Neutrophil (primary cell): ENCODE measurements around the gene PLCB4.

ENCODE experiments used
- H3K27ac ChIP-seq: fragments of 200-600 bp; sonication (generic); 2 replicates; pipeline ENCODE4 v1.5.1; 2016; ENCODE audit warnings: mild to moderate bottlenecking, moderate library complexity
- H3K27me3 ChIP-seq: fragments of 200-600 bp; sonication (generic); 2 replicates; pipeline ENCODE4 v1.6.0; 2016; ENCODE audit warnings: mild to moderate bottlenecking
- H3K36me3 ChIP-seq: fragments of 200-600 bp; sonication (generic); 2 replicates; pipeline ENCODE4 v1.5.1; 2017
- H3K4me1 ChIP-seq, 2 experiments: fragments of 200-600 bp in 1 of 2; sonication (generic) in 1 of 2; 1 replicate in 1 of 2; 2 replicates in 1 of 2; pipeline versions ENCODE4 v1.5.1 to v1.6.1; 2013 to 2016; ENCODE audit warnings: low read depth in 1 of 2, low read length in 1 of 2, mild to moderate bottlenecking in 1 of 2, moderate library complexity in 1 of 2; ENCODE audit not compliant: control insufficient read depth in 1 of 2, insufficient read depth in 1 of 2
- H3K4me3 ChIP-seq, 2 experiments: fragments of 200-600 bp in 1 of 2; sonication (generic) in 1 of 2; 1 replicate in 1 of 2; 2 replicates in 1 of 2; pipeline ENCODE4 v1.5.1; 2013 to 2016; ENCODE audit warnings: low read depth in 1 of 2, low read length in 1 of 2, mild to moderate bottlenecking in 1 of 2, moderate library complexity in 1 of 2
- H3K9me3 ChIP-seq: fragments of 200-600 bp; sonication (generic); 2 replicates; pipeline ENCODE4 v1.5.1; 2016
- TF ChIP-seq, protein P1 (sequence below): fragments of 200-600 bp; sonication (generic); IDR thresholded peaks from 2 replicates; pipeline ENCODE4 v1.5.1; 2016; ENCODE audit warnings: antibody characterized with exemption

The PLCB4 gene

DNA sequence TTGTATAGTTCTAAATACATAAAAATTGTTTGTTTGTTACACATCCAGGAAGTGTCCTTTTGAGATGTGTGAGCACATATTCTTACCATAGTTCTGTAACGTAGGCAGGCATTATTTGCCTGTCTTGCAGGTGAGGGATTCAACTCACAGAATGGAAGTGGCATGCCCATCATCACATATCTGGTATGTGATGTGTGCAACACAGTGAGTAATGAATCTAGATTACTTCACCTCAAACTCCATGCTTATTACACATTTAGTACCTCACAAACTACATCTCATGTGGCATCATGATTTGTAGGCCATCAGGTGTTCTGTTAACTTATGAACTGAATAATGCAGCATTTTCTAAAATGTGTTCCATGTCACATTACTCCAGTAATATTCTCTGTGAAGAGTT is 181.6 kb downstream of the PLCB4 start:
- H3K9me3 ChIP-seq, result no peaks in the 10 kb centered on the region
- no peak overlapping the region for H3K27ac ChIP-seq
- no peaks in the 10 kb centered on the region for H3K4me1 ChIP-seq
- no peaks in the 10 kb centered on the region for H3K36me3 ChIP-seq
- TF ChIP-seq, protein P1, sequence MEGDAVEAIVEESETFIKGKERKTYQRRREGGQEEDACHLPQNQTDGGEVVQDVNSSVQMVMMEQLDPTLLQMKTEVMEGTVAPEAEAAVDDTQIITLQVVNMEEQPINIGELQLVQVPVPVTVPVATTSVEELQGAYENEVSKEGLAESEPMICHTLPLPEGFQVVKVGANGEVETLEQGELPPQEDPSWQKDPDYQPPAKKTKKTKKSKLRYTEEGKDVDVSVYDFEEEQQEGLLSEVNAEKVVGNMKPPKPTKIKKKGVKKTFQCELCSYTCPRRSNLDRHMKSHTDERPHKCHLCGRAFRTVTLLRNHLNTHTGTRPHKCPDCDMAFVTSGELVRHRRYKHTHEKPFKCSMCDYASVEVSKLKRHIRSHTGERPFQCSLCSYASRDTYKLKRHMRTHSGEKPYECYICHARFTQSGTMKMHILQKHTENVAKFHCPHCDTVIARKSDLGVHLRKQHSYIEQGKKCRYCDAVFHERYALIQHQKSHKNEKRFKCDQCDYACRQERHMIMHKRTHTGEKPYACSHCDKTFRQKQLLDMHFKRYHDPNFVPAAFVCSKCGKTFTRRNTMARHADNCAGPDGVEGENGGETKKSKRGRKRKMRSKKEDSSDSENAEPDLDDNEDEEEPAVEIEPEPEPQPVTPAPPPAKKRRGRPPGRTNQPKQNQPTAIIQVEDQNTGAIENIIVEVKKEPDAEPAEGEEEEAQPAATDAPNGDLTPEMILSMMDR, result no peak
- H3K27me3 ChIP-seq, result no peaks in the 10 kb centered on the region
- H3K4me3 ChIP-seq, result no peak overlapping the region

DNA sequence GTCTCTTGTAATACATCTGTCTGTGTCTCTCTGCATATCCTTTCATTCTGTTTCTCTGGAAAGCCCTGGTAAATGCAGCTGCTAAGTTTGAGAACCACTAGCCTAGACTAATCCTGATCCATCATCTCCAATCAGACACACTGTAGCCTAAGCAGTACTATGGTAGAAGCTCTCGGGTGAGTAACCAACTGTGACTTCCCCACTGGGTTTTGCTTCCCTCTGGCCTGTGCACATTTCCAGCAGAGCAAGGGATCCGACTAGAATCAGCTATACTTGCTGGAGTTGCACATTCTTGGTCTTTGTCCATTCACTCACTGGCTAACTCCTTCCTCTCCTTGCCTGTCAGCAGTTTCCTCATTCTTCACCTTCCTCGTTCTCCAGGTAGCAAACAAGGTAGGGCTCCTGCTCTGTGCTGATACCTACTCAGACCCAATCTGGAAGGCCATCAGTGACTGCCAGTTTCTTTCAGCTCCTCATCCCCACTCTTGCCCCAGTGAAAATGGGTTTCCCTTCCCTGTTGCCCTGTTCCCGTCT is 184.2 kb downstream of the PLCB4 start:
- Histone ChIP-seq H3K36me3 (no peaks in the 10 kb centered on the region), H3K27me3 (no peaks in the 10 kb centered on the region), H3K4me1 (no peaks in the 10 kb centered on the region), H3K4me3 (no peak overlapping the region), H3K27ac (no peak overlapping the region), H3K9me3 (no peaks in the 10 kb centered on the region)
- TF ChIP-seq, protein P1, result no peak

DNA sequence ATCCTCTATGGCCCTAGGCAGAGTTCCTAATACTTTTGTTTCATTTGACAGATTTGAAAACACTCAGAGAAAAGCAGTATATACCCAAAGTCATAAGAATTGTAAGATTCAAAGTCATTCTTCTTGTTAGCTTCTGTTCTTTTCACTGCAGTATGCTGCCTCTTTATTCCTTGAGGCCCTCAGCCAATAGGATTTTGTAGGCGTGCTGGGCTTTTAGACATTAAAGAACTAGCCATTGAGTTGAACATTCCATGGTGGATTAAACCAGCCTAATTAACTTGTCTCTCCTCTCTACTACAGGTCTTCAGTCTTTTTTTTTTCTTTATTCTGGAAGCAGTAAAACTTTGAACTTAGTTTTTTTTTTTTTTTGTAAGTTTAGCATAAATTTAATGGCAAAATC is 186.3 kb downstream of the PLCB4 start:
- Histone ChIP-seq H3K4me1 (no peaks in the 10 kb centered on the region), H3K9me3 (no peaks in the 10 kb centered on the region), H3K36me3 (no peaks in the 10 kb centered on the region), H3K27ac (no peak overlapping the region), H3K27me3 (no peaks in the 10 kb centered on the region), H3K4me3 (no peak overlapping the region)
- TF ChIP-seq, protein P1, result no peak

DNA sequence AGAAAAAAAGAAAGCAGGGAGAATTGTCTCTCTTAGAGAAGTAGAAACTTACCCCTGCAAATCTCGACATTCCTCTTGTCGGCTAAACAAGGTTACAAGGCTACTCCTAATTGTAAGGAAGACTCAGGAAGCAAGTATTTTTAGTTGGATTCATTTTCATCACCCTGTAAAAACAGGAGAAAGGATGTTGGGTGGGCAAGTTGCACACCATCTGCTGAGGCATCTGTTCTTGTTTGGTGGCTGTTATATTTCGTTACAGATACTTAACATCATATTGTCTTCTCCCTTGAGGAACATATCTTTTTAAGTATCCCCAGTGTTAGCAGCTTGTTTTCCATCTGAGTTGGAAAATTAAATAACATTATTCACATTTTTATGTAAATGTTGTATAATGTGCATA is 187.5 kb downstream of the PLCB4 start:
- no peaks in the 10 kb centered on the region for H3K27me3 ChIP-seq

DNA sequence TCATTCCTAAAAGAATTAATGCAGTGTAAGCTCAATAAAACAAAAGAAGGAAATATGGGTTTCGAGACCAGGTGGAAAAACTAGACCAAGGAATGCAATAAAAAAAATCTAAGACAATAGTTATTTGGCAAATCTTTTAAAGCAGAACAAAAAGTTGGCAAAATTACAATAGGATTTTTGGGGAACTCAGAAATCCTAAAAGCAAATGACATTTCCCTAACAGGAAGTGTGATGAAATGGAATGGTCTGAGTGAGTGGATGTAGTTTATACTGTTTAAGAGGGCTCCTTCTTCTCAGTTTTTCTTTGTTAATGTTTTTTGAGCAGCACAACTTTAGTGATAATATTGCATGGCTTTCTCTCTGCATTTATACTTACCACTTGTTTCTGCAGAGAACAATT is 190.0 kb downstream of the PLCB4 start:
- H3K4me1 ChIP-seq, result no peaks in the 10 kb centered on the region
- TF ChIP-seq, protein P1, result no peak
- H3K9me3 ChIP-seq, result no peaks in the 10 kb centered on the region
- no peaks in the 10 kb centered on the region for H3K27me3 ChIP-seq
- H3K36me3 ChIP-seq, result no peaks in the 10 kb centered on the region
- H3K27ac ChIP-seq, result no peak overlapping the region
- no peak overlapping the region for H3K4me3 ChIP-seq

More for the DNA sequence above, 187.5 kb downstream of the PLCB4 start:
- TF ChIP-seq, protein P1, result no peak
- no peaks in the 10 kb centered on the region for H3K36me3 ChIP-seq
- no peaks in the 10 kb centered on the region for H3K9me3 ChIP-seq
- no peak overlapping the region for H3K27ac ChIP-seq
- H3K4me1 ChIP-seq, result no peaks in the 10 kb centered on the region
- no peak overlapping the region for H3K4me3 ChIP-seq

DNA sequence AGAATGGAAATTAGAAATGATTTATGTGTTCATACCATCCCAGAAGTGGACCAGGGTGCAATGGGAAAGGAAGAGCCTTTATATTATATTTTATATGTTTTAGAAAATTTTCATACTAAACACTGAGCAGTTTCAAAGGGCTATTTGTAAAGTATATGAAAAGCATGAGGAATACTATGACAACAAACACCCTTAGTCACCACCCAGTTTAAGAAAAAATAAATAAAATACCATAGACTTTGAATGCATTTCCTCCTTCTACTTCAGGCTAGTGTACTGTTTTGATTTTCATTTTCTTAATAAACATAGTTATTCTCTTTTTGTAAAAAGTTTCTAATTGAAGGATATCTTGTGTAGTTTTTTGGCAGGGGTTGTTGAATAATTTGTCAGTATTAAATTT is 191.1 kb downstream of the PLCB4 start:
- Histone ChIP-seq H3K27ac (no peak overlapping the region), H3K4me1 (no peaks in the 10 kb centered on the region), H3K9me3 (no peaks in the 10 kb centered on the region), H3K27me3 (no peaks in the 10 kb centered on the region), H3K4me3 (no peak overlapping the region), H3K36me3 (no peaks in the 10 kb centered on the region)
- TF ChIP-seq, protein P1, result no peak
